ENCODE data around the gene CFAP54.

- no peak for TF ChIP-seq CTCF (IDR thresholded peaks at IDR 0.05; ENCODE audit: low read depth, low read length)
- TF ChIP-seq POLR2A (IDR thresholded peaks at IDR 0.05; ENCODE audit: extremely low read depth, insufficient read length): no peak
- no peak for TF ChIP-seq MAX (IDR thresholded peaks at IDR 0.05; ENCODE audit: low read depth, low read length)
- TF ChIP-seq MYC (IDR thresholded peaks at IDR 0.05; ENCODE audit: low read depth, low read length): no peak
These were observed 324.8 kb downstream of the CFAP54 start for GRCh38 chr12:96814200-96814599.
